Measurements from ENCODE around the gene CSNK1A1L.

- TF ChIP-seq POLR2AphosphoS5 (IDR thresholded peaks at IDR 0.05) (no peak), CTCF (IDR thresholded peaks at IDR 0.05) (no peak)
Observed at GRCh38 chr13:37136187-37136586, 30.7 kb upstream of the CSNK1A1L start.

Data from esophagus muscularis mucosa (tissue), 3 donors.